Left lobe of liver (tissue), 2 donors: Measurements from ENCODE around the gene LSAMP. TPM values are rescaled to one million over a fixed set of nuclear protein-coding genes. Genes with fewer than 3 reads are reported as not detected.
"Not testable (repeated sequence)": the region's sequence is repeated elsewhere in the genome, so short reads cannot be mapped to it uniquely, and the experiment has no call there.

Source experiments
- ATAC-seq: fragments of 200-7000 bp; cut with Tn5 transposase; one replicate; pipeline ENCODE4 v1.9.1; 2020; ENCODE audit warnings: mild to moderate bottlenecking, moderate library complexity
- DNase-seq: peaks from one replicate; pipeline ENCODE4 v3.0.0-alpha.2; 2020; ENCODE audit warnings: low spot score
- total RNA-seq: library from RNA; stranded (reverse); gene quantifications from one replicate; pipeline ENCODE4 v1.2.1, GENCODE V29; 2021
- donor health status: DM: no; HTN: no; CAD: no; lungs with moderate emphysema.
- donor health status: DM: no; HTN: yes; CAD: no.

LSAMP gene
- total RNA-seq, 1 donor from 2014 or later: 0.28 TPM

GRCh38 chr3:116247605-116248004, 197.7 kb downstream of the LSAMP start:
- no peak for ATAC-seq
- no peak for DNase-seq

DNA sequence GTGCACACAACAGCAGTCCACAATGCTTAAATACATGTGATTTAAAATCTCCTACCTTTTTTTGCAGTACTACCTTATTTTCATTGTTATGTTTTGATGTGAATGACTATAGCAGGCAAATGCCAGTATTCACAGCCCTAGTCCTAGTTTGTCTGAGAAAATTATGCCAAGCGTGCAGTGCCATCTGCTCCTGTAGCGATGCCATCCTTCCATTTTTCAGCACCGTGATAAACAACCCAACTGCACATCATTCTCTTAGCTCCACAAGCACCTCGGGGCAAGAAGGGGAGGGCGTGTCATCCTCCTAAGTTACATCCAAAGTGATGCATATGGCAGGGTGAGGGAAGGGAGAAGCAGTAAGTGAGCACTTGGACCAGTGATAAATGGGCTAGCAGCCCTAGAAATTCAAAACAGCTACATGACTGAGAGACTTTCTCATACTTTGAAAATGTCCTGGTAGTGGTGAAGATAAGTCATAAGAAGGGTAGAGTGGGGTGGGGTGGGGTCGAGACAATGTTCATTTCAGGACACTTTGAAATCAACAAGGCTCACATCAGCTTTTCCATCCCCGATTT, 198.8 kb downstream of the LSAMP start:
- no peak for ATAC-seq
- no peak for DNase-seq

DNA sequence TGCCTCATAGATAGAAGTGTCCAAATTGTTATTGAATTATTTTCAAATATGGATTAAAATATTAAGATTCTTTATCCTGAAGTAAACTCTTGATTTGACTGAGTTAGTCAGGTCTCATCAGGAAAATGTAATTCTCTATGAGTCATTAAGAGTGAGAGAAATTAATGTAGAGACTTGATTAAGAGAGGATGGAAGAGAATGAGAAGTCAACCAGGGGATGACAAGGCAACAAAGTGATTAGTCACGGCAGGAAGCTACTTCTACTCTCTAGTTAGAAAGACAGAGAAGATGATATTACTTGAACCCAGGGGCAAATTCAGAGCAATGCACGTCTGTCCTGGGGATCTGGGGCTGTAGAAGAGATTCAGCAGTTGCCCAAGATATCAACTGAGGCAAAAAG, 202.5 kb downstream of the LSAMP start:
- DNase-seq (no peak), ATAC-seq (no peak)

GRCh38 chr3:116241677-116242076, 203.6 kb downstream of the LSAMP start:
- DNase-seq: no peak
- no peak for ATAC-seq

GRCh38 chr3:116240261-116240660, 205.0 kb downstream of the LSAMP start:
- DNase-seq (no peak), ATAC-seq (no peak)

DNA sequence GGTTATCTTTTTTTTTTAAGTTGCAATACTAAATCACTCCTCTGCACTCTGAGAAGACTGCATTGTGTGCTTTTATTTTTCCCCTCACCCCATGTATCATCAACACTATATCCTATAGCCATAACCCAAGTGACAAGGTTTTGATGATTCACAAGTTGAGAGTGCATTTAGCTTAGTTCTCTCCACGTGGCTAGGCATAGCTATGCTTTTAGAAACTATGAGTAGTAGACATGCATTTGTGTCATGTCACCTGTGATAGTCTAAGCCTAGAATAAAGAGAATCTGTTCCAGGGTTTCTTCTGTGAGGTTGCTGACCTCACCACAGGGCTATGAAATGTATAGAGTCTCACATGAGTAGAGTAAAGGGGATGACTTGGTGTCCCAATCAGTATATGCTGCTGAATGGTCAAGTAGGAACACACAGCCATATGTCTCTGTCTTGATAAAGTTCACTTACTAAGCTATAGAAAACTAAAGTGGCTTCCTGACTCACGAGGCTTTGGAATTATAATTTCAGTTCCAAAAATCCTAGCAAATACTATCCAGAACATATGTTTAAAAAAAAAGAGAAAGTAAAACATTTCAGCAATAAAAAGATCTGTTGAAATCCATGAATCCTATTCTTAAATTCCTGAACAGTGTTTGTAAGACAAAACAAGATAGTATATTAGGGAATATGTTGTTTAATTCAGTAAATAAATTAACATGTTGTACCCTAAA, 206.3 kb downstream of the LSAMP start:
- ATAC-seq: no peak
- DNase-seq: no peak

DNA sequence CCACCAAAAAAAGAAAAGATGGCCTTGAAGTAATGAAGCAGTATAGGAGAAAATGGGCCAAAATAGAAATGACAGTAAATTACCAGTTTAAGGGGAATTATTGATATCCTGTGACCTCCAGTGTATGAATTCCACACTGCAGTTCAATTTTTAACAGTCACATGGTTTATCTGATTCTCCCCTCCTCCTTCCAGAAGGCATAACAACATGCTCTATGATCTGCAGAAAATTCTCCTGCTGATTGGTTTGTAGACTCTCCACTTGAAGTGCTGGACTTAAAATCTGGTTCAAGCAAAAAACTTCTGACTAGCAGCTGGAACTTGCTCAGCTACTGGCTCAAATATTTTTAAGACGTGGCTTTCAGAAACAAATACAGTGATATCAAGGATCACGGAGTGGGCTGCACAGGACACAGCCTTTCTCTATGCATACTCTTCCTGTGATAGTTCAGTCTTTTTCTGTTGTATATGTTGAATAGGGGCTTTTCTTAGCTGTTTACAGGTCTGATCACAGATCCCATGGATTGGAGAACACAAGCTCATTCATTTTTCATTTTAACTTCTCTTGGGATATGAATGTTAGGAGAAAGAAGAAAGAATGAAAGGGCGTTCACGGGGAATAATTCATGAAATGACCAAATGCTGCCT, 211.5 kb downstream of the LSAMP start:
- ATAC-seq (no peak), DNase-seq (no peak)

- ATAC-seq (no peak), DNase-seq (no peak)
Observed at GRCh38 chr3:116230431-116231020, 214.8 kb downstream of the LSAMP start.

DNA sequence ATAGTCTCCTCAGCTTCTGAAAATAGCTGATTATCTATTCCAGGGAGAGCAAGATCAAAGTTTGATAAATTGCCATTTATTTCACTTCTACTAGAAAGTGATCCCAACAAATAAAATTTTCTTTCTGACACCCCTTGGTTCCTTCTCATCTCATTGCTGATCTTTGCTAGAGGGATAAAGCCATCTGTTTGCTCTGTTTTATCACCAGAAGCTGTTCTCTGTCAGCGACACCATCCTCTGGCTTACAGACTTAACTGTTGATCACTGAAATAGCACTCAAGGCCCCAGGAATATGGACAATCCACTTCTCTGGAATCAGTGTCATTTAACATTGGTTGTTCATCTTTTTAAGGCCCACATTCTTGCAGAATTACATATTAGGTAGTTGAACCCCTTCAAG, 219.0 kb downstream of the LSAMP start:
- DNase-seq (no peak), ATAC-seq (no peak)

- ATAC-seq: no peak
- no peak for DNase-seq
Observed at GRCh38 chr3:116216761-116217160, 228.5 kb downstream of the LSAMP start.

DNA sequence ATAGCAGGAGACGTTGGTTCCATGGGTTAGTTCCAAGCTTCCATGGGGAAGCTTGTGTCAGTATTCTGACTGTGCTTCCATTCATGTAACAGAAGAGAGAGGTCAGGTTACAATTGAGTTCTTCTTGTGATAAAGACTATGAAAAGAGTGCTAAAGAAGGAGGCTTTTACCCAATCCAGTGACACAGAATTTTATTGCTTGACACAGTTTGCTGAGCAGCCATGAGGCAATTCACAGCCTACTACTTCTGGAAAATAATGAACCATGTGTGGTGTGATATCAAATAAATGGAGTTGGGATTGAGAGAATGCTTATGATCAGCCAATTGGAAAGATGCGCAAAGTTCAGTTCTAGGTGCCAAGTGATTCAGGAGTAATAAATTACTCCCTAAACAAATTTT, 233.4 kb downstream of the LSAMP start:
- no peak for ATAC-seq
- no peak for DNase-seq

DNA sequence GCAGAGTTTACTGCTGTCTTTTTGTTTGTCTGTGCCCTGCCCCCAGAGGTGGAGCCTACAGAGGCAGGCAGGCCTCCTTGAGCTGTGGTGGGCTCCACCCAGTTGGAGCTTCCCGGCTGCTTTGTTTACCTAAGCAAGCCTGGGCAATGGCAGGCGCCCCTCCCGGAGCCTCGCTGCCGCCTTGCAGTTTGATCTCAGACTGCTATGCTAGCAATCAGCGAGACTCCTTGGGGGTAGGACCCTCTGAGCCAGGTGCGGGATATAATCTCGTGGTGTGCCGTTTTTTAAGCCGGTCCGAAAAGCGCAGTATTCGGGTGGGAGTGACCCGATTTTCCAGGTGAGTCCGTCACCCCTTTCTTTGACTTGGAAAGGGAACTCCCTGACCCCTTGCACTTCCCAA, 236.5 kb downstream of the LSAMP start:
- DNase-seq, ATAC-seq: not testable (repeated sequence)

GRCh38 chr3:116200956-116201690, 244.2 kb downstream of the LSAMP start:
- no peak for ATAC-seq
- DNase-seq: no peak

- ATAC-seq (no peak), DNase-seq (no peak)
Observed at GRCh38 chr3:116199063-116199462, 246.2 kb downstream of the LSAMP start.

GRCh38 chr3:116198087-116198486, 247.2 kb downstream of the LSAMP start:
- ATAC-seq (no peak), DNase-seq (no peak)

DNA sequence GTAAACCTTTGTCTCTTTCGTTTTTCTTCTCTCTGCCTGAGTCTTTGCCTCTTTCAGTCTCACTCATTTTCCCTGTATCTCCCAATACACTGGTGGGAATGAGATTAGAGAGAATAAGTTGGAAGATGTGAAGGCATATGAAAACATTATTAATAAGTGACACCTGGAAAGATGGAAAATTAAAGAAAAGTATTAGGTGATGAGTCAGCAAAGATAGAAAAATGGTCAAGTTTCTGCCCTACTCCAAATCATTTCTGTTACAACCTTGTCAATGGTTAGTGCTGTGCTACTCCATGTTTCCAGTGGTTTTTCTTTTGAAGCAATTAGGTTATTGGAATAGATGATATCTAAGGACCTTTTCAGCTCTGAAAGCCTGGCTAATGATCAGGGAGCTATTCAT, 252.8 kb downstream of the LSAMP start:
- DNase-seq: no peak

GRCh38 chr3:116191409-116191808, 253.9 kb downstream of the LSAMP start:
- ATAC-seq (no peak), DNase-seq (no peak)

More for the DNA sequence above, 252.8 kb downstream of the LSAMP start:
- ATAC-seq: no peak

DNA sequence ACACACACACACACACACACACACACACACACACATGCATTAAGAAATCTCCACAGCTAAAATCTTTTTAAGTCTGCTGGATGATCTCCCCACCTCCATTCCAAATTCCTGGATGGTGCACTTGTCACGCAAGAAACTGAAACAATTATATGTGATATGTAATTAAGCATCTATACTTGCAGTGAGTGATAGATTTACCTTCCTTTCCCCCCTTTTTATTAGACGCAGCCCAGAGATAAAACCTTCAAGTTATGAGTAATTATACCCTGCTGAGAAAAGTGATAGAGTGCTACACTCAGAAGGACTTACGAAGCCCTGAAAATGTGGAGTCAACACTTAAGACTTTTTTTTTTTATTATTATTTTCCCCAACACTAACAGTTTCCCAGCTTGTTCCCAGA, 255.2 kb downstream of the LSAMP start:
- DNase-seq: no peak
- no peak for ATAC-seq

- ATAC-seq (no peak), DNase-seq (no peak)
Observed at GRCh38 chr3:116188231-116188785, 257.0 kb downstream of the LSAMP start.

GRCh38 chr3:116186049-116186448, 259.2 kb downstream of the LSAMP start:
- DNase-seq: no peak
- ATAC-seq: no peak

DNA sequence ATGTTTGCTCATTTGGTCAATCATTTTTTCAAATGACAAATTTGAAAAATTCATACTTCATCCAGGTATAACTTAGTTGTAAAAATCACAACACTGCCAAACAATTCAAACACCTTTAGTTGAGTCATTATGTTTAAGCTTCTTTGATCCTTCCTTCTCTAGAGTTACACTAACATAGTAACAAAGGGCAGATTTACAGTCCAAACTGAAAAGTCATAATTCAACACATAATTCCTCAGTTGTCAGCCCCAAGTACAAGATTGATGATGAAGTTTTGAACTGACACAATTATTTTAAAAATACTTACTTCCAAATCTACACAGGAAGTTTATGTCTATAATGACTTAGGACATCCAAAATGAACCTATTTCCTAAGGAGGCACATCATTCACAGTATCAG, 264.1 kb downstream of the LSAMP start:
- DNase-seq (no peak), ATAC-seq (no peak)
